ENCODE data around the gene ANLN. TPM values are rescaled to one million over a fixed set of nuclear protein-coding genes. Genes with fewer than 3 reads are reported as not detected.

ANLN gene
- total and polyA plus RNA-seq, 7 donors: 0.11 to 2.4 (median 0.52) TPM

GRCh38 chr7:36393826-36394225, 4.2 kb downstream of the ANLN start:
- Histone ChIP-seq H3K36me3 (ENCODE audit: insufficient read depth in 1 of 2, low read depth in 1 of 2) (no peaks in the 10 kb centered on the region), H3K27ac (no peak overlapping the region), H3K4me3 (no peak overlapping the region), H3K27me3 (ENCODE audit: insufficient read depth in 3 of 3, low read length in 2 of 3) (no peaks in the 10 kb centered on the region), H3K4me1 (peaks cover 7% of the 10 kb centered on the region), H3K9me3 (no peaks in the 10 kb centered on the region)
- TF ChIP-seq, protein P1, sequence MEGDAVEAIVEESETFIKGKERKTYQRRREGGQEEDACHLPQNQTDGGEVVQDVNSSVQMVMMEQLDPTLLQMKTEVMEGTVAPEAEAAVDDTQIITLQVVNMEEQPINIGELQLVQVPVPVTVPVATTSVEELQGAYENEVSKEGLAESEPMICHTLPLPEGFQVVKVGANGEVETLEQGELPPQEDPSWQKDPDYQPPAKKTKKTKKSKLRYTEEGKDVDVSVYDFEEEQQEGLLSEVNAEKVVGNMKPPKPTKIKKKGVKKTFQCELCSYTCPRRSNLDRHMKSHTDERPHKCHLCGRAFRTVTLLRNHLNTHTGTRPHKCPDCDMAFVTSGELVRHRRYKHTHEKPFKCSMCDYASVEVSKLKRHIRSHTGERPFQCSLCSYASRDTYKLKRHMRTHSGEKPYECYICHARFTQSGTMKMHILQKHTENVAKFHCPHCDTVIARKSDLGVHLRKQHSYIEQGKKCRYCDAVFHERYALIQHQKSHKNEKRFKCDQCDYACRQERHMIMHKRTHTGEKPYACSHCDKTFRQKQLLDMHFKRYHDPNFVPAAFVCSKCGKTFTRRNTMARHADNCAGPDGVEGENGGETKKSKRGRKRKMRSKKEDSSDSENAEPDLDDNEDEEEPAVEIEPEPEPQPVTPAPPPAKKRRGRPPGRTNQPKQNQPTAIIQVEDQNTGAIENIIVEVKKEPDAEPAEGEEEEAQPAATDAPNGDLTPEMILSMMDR (IDR thresholded peaks at IDR 0.05): no peak
- intact Hi-C loops (cut with DNase I): no loop called here
- 88 to 94% (median 90%) methylated on average over 1 of the region's 1 CpG for WGBS, 3 donors
- DNase-seq (no peak), ATAC-seq (no peak)

GRCh38 chr7:36395171-36395894, 5.7 kb downstream of the ANLN start:
- no peak for ATAC-seq

GRCh38 chr7:36396150-36396549, 6.5 kb downstream of the ANLN start:
- Histone ChIP-seq H3K9me3 (no peaks in the 10 kb centered on the region), H3K36me3 (ENCODE audit: insufficient read depth in 1 of 2, low read depth in 1 of 2) (no peaks in the 10 kb centered on the region), H3K4me1 (no peaks in the 10 kb centered on the region), H3K4me3 (no peak overlapping the region), H3K27ac (no peak overlapping the region), H3K27me3 (ENCODE audit: insufficient read depth in 3 of 3, low read length in 2 of 3) (no peaks in the 10 kb centered on the region)
- no peak for DNase-seq
- ATAC-seq: no peak
- intact Hi-C loops (cut with DNase I): no loop called here
- WGBS, 3 donors: 97 to 100% (median 98%) methylated on average over 4 of the region's 4 CpGs
- TF ChIP-seq, protein P1 (IDR thresholded peaks at IDR 0.05): no peak

More at GRCh38 chr7:36395171-36395894, 5.7 kb downstream of the ANLN start:
- Histone ChIP-seq H3K4me1 (peaks cover 4% of the 10 kb centered on the region), H3K27ac (no peak overlapping the region), H3K36me3 (ENCODE audit: insufficient read depth in 1 of 2, low read depth in 1 of 2) (no peaks in the 10 kb centered on the region), H3K4me3 (no peak overlapping the region), H3K9me3 (no peaks in the 10 kb centered on the region), H3K27me3 (ENCODE audit: insufficient read depth in 3 of 3, low read length in 2 of 3) (no peaks in the 10 kb centered on the region)
- TF ChIP-seq, protein P1 (IDR thresholded peaks at IDR 0.05): no peak
- WGBS, 3 donors: 97 to 100% (median 100%) methylated on average over 1 of the region's 1 CpG
- intact Hi-C loops (cut with DNase I): no loop called here
- no peak for DNase-seq

DNA sequence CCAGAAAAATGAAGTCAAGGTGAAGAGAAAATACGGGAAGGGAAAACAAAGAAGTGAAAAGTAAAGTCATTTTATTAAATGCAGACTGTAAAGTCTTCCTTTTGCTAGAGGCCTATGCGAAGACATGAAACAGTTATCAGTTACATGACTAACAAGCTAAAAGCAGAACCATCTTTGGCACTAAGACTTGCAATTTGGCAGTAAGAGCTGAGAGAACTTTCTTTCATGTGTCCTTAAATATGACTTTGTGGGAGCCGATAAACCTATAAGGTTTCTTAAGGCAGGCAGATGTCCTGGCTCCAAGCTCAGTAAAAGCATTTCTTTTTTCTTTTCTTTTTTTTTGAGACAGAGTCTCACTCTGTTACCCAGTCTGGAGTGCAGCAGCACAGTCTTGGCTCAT, 10.4 kb downstream of the ANLN start:
- 64 to 77% (median 67%) methylated on average over 3 of the region's 3 CpGs for WGBS, 3 donors
- H3K4me1 ChIP-seq: no peaks in the 10 kb centered on the region
- H3K36me3 ChIP-seq (ENCODE audit: insufficient read depth in 1 of 2, low read depth in 1 of 2): no peaks in the 10 kb centered on the region
- H3K4me3 ChIP-seq: no peak overlapping the region
- ATAC-seq (no peak), DNase-seq (no peak)
- no peak overlapping the region for H3K27ac ChIP-seq
- TF ChIP-seq, protein P1 (IDR thresholded peaks at IDR 0.05): no peak
- H3K27me3 ChIP-seq (ENCODE audit: insufficient read depth in 3 of 3, low read length in 2 of 3): no peaks in the 10 kb centered on the region
- H3K9me3 ChIP-seq: no peaks in the 10 kb centered on the region
- intact Hi-C loops (cut with DNase I): no loop called here

DNA sequence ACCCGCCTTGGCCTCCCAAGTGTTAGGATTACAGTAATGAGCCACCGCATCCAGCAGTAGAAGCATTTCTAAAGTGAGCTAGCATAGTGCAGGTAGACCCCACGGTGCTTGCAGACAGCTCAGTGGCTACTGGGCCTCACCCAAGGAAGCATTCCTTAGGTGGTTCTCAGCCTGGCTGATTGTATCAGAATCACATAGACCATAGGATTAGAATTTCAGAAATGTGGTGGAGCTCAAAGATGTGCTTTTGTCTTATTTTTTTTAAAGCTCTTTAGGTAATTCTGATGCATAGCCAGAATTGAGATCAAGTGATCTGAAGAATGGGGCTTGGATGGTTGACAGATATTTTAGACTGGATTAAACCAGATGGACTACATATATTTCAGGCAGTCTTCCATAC, 10.9 kb downstream of the ANLN start:
- intact Hi-C loops (cut with DNase I): no loop called here
- Histone ChIP-seq H3K27ac (no peak overlapping the region), H3K27me3 (ENCODE audit: insufficient read depth in 3 of 3, low read length in 2 of 3) (no peaks in the 10 kb centered on the region), H3K9me3 (no peaks in the 10 kb centered on the region), H3K4me3 (no peak overlapping the region), H3K36me3 (ENCODE audit: insufficient read depth in 1 of 2, low read depth in 1 of 2) (no peaks in the 10 kb centered on the region), H3K4me1 (no peaks in the 10 kb centered on the region)
- ATAC-seq (no peak), DNase-seq (no peak)
- TF ChIP-seq, protein P1 (IDR thresholded peaks at IDR 0.05): no peak
- 94 to 96% (median 96%) methylated on average over 3 of the region's 3 CpGs for WGBS, 3 donors

Measured in psoas muscle (tissue), 8 donors.